GM21737 (cell line): ENCODE data around the gene PDZD7.

Experiments used
- ATAC-seq: cut with Tn5 transposase; IDR thresholded peaks from one replicate; pipeline ENCODE4 v1.9.1; 2021; ENCODE audit warnings: mild to moderate bottlenecking, moderate library complexity; ENCODE audit not compliant: unreplicated experiment

Gene PDZD7

GRCh38 chr10:100969187-100970075 lies 61.5 kb downstream of the PDZD7 start, which contains the start of gene SEMA4G:
TSS of gene SEMA4G (plus strand) at chr10:100969504. CDS start at chr10:100972913, 3,409 bp downstream.
- ATAC-seq = no peak

- no peak for ATAC-seq
Measured at GRCh38 chr10:100968863-100969186, 62.1 kb downstream of the PDZD7 start.

GRCh38 chr10:100968062-100968736 lies 62.7 kb downstream of the PDZD7 start:
- ATAC-seq = no peak

- ATAC-seq = no peak
Measured at GRCh38 chr10:100967332-100967731, 63.6 kb downstream of the PDZD7 start.

- ATAC-seq = no peak
Measured at GRCh38 chr10:100966887-100967286, 64.0 kb downstream of the PDZD7 start.

GRCh38 chr10:100965820-100966219 lies 65.1 kb downstream of the PDZD7 start:
- ATAC-seq = no peak

- no peak for ATAC-seq
Measured at GRCh38 chr10:100963826-100964225, 67.1 kb downstream of the PDZD7 start.

GRCh38 chr10:100962351-100963080 lies 68.4 kb downstream of the PDZD7 start:
- no peak for ATAC-seq

GRCh38 chr10:100960251-100960650 lies 70.7 kb downstream of the PDZD7 start:
- ATAC-seq = no peak
